HEK293 (cell line): ENCODE data around the gene PLK3.

Source experiments
- CTCF ChIA-PET: fragments of 350-600 bp; formaldehyde crosslinking; extraction: SDS; loops from one replicate; lab custom pipeline; 2021; ENCODE audit warnings: antibody characterized with exemption; lab: Yijun Ruan, JAX
- POLR2A ChIA-PET: fragments of 300-600 bp; formaldehyde crosslinking; extraction: SDS; loops from one replicate; lab custom pipeline; 2020; ENCODE audit warnings: antibody characterized with exemption, inconsistent platforms; lab: Yijun Ruan, JAX
- H3K27ac ChIP-seq: fragments of 200-500 bp; sonication (Bioruptor generic); 2 replicates; pipeline ENCODE4 v1.5.1; 2014; ENCODE audit warnings: low read depth, low read length, control low read depth, inconsistent platforms; ENCODE audit errors: extremely low read depth
- H3K36me3 ChIP-seq, 2 experiments: fragments of 200-500 bp in 1 of 2; sonication (Bioruptor generic) in 1 of 2; 1 replicate in 1 of 2; 2 replicates in 1 of 2; pipeline ENCODE4 v1.5.1; 2014 to 2017; ENCODE audit warnings: inconsistent platforms in 2 of 2, low read length in 2 of 2; ENCODE audit not compliant: control insufficient read depth in 2 of 2, insufficient read depth in 1 of 2
- H3K4me1 ChIP-seq: fragments of 200-500 bp; sonication (Bioruptor generic); 2 replicates; pipeline ENCODE4 v1.5.1; 2014; ENCODE audit warnings: mild to moderate bottlenecking, low read length, inconsistent platforms; ENCODE audit not compliant: control insufficient read depth, insufficient read depth
- H3K4me3 ChIP-seq: 2 replicates; pipeline ENCODE4 v1.5.1; 2011; ENCODE audit warnings: low read depth, mild to moderate bottlenecking, control low read depth, low read length, moderate library complexity
- H3K9me3 ChIP-seq: fragments of 200-500 bp; sonication (Bioruptor generic); 2 replicates; pipeline ENCODE4 v1.5.1; 2014; ENCODE audit warnings: low read depth, low read length, inconsistent platforms; ENCODE audit not compliant: control insufficient read depth, insufficient read depth
- HIC1 ChIP-seq: fragments of 450-650 bp; formaldehyde crosslinking; IDR thresholded peaks from 2 replicates; pipeline ENCODE4 v1.5.1; 2016; ENCODE audit warnings: missing biosample characterization, missing genetic modification characterization
- HOXA7 ChIP-seq: sonication (generic); formaldehyde crosslinking; IDR thresholded peaks from 2 replicates; pipeline ENCODE4 v1.8.1; 2022; ENCODE audit warnings: missing genetic modification reagents, borderline replicate concordance
- HOXD13 ChIP-seq: sonication (generic); formaldehyde crosslinking; IDR thresholded peaks from 2 replicates; pipeline ENCODE4 v1.8.0; 2022; ENCODE audit warnings: missing genetic modification reagents, borderline replicate concordance
- KLF9 ChIP-seq: fragments of 450-650 bp; formaldehyde crosslinking; IDR thresholded peaks from 2 replicates; pipeline ENCODE4 v1.5.1; 2016; ENCODE audit warnings: missing biosample characterization, missing genetic modification characterization, low read depth
- SCRT2 ChIP-seq: fragments of 450-650 bp; formaldehyde crosslinking; IDR thresholded peaks from 2 replicates; pipeline ENCODE4 v1.5.1; 2016; ENCODE audit warnings: missing biosample characterization, missing genetic modification characterization
- ZBTB21 ChIP-seq: fragments of 450-650 bp; formaldehyde crosslinking; IDR thresholded peaks from 2 replicates; pipeline ENCODE4 v1.5.1; 2017; ENCODE audit warnings: missing biosample characterization, missing genetic modification characterization
- ZFHX2 ChIP-seq: fragments of 450-650 bp; formaldehyde crosslinking; conservative IDR thresholded peaks from 2 replicates; pipeline ENCODE4 v1.5.1; 2016; ENCODE audit warnings: missing biosample characterization, missing genetic modification characterization
- ZNF16 ChIP-seq: fragments of 450-650 bp; formaldehyde crosslinking; IDR thresholded peaks from 2 replicates; pipeline ENCODE4 v1.5.1; 2016; ENCODE audit warnings: low read depth, missing biosample characterization, missing genetic modification characterization
- ZNF184 ChIP-seq: fragments of 450-650 bp; IDR thresholded peaks from 2 replicates; pipeline ENCODE4 v1.5.1; 2018; ENCODE audit warnings: missing biosample characterization, mild to moderate bottlenecking, missing genetic modification characterization
- ZNF416 ChIP-seq: fragments of 450-650 bp; formaldehyde crosslinking; IDR thresholded peaks from 2 replicates; pipeline ENCODE4 v1.5.1; 2016; ENCODE audit warnings: missing biosample characterization, missing genetic modification characterization
- ZNF433 ChIP-seq: fragments of 450-650 bp; formaldehyde crosslinking; IDR thresholded peaks from 2 replicates; pipeline ENCODE4 v1.5.1; 2016; ENCODE audit warnings: missing biosample characterization, missing genetic modification characterization, low read depth
- ZNF449 ChIP-seq: fragments of 450-650 bp; formaldehyde crosslinking; IDR thresholded peaks from 2 replicates; pipeline ENCODE4 v1.5.1; 2017; ENCODE audit warnings: missing biosample characterization, mild to moderate bottlenecking, missing genetic modification characterization, moderate library complexity
- ZNF626 ChIP-seq: fragments of 450-650 bp; sonication (Bioruptor Pico); formaldehyde crosslinking; IDR thresholded peaks from 2 replicates; pipeline ENCODE4 v1.5.1; 2018; ENCODE audit warnings: missing biosample characterization, missing genetic modification characterization, inconsistent platforms
- ZNF692 ChIP-seq: fragments of 450-650 bp; formaldehyde crosslinking; IDR thresholded peaks from 2 replicates; pipeline ENCODE4 v1.5.1; 2016; ENCODE audit warnings: missing biosample characterization, missing genetic modification characterization
- ZNF837 ChIP-seq: fragments of 450-650 bp; formaldehyde crosslinking; IDR thresholded peaks from 2 replicates; pipeline ENCODE4 v1.5.1; 2016; ENCODE audit warnings: missing biosample characterization, missing genetic modification characterization
- TF ChIP-seq, protein P1 (sequence below): fragments of 450-650 bp; formaldehyde crosslinking; IDR thresholded peaks from 2 replicates; pipeline ENCODE4 v1.5.1; 2017; ENCODE audit warnings: missing biosample characterization, missing genetic modification characterization

Gene PLK3

DNA sequence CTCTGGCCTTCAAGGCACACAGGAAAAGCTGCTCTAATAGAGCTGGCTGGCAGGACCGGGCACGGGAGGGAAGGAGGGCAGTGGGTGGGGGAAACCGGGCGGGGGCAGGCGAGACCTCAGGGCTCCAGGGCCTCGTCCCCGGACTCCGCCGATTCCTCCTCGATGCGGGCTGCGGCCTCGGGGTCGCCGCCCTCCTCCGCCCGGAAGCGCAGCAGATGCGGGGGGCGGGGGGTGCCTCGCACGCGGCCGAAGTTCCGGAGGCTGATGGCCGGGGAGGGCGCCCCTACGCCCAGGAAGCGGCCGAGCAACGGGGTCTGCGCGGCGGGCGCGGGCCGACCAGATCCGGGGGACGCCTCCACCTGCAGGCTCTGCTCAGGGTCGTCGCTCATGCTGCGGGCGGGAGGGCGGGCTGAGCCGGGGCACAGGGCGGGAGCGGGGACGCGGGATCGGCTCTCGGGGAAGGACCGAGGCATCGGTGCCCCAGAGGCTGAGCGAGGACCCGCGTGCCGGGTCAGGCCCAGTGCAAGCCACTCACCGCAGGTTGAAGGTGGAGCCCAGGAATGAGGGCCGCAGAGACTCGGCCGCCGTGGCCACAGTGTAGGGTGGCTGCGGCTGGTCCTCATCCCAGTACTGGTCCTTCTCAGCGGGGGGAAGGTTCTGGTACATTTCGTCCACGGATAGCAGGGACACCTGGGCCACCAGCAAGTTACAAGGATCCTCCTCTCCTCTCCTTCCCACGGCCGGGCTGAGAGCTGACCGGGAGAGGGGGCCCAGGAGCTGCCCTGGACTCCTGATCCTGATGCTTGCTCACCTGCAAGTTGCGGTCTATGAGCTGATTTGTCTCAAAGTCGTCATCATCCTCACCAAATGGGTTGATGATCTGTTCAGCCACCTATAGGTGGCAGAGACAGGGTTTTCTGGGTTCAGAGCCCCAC lies 15.8 kb upstream of the PLK3 start:
- H3K4me3 ChIP-seq, result no peak overlapping the region
- H3K36me3 ChIP-seq, result peaks cover 12 to 29% of the 10 kb centered on the region in 2 experiments; a peak in 2 of 3 replicates
- ChIA-PET CTCF (interaction anchor here (0.6 to 2.1 kb wide), 4 partner anchors 9 to 649 kb away, joined by 3 to 13 read pairs (median 7); no protein-coding TSS in a partner anchor), POLR2A (interaction anchor here (0.6 to 3.1 kb wide), 4 partner anchors 8 to 220 kb away, joined by 3 to 18 read pairs (median 6); partner anchors contain the start of genes PLK3 and RPS8)
- H3K4me1 ChIP-seq, result 0 out of 2 replicates have a peak, but pooled peaks cover 2% of the 10 kb centered on the region
- TF ChIP-seq ZNF184 (no peak), ZNF626 (tag by site-specific recombination) (no peak), ZNF433 (tag by site-specific recombination) (no peak), HOXD13 (CRISPR knock-in tag) (no peak), ZNF837 (no peak), SCRT2 (tag by site-specific recombination) (no peak), KLF9 (tag by site-specific recombination) (no peak), HOXA7 (no peak), ZFHX2 (tag by site-specific recombination) (no peak), ZNF16 (tag by site-specific recombination) (no peak), ZNF449 (tag by site-specific recombination) (no peak), ZNF692 (tag by site-specific recombination) (no peak), ZNF416 (tag by site-specific recombination) (no peak)
- TF ChIP-seq, protein P1, sequence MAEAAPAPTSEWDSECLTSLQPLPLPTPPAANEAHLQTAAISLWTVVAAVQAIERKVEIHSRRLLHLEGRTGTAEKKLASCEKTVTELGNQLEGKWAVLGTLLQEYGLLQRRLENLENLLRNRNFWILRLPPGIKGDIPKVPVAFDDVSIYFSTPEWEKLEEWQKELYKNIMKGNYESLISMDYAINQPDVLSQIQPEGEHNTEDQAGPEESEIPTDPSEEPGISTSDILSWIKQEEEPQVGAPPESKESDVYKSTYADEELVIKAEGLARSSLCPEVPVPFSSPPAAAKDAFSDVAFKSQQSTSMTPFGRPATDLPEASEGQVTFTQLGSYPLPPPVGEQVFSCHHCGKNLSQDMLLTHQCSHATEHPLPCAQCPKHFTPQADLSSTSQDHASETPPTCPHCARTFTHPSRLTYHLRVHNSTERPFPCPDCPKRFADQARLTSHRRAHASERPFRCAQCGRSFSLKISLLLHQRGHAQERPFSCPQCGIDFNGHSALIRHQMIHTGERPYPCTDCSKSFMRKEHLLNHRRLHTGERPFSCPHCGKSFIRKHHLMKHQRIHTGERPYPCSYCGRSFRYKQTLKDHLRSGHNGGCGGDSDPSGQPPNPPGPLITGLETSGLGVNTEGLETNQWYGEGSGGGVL (tag by site-specific recombination), result no peak
- no peaks in the 10 kb centered on the region for H3K9me3 ChIP-seq
- no peak overlapping the region for H3K27ac ChIP-seq

DNA sequence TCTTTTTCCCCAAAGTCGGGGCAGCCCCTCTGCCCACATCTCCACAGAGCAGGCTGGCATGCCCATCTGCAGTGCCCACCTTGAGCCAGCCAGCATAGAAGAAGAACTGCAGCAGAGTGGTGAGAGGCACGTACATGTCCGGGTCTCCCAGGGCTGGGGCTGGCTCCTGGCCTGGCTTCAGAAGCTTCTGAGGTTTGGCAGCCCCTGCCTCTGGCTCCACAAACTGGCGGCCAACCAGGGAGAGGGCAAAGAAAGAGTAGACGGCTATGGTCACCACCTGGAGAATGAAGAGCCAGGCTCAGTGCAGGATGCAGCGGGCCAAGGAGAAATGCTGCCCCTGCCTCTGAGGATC lies 15.2 kb upstream of the PLK3 start:
- POLR2A ChIA-PET, result interaction anchor here (0.6 to 3.1 kb wide), 4 partner anchors 10 to 516 kb away, joined by 3 to 18 read pairs (median 4); partner anchors contain the start of gene RPS8
- Histone ChIP-seq H3K4me3 (no peak overlapping the region), H3K36me3 (peaks cover 6 to 23% of the 10 kb centered on the region in 2 experiments; a peak in 2 of 3 replicates), H3K9me3 (no peaks in the 10 kb centered on the region), H3K27ac (no peak overlapping the region), H3K4me1 (0 out of 2 replicates have a peak, but pooled peaks cover 2% of the 10 kb centered on the region)
- TF ChIP-seq ZBTB21 (tag by site-specific recombination) (no peak), HIC1 (tag by site-specific recombination) (0 out of 2 replicates have a peak, but pooled peaks have one; percentile 13)
- CTCF ChIA-PET, result interaction anchor here (0.7 to 2.1 kb wide), 6 partner anchors 8 to 508 kb away, joined by 3 to 13 read pairs (median 4); partner anchors contain the start of genes HECTD3 and UROD
